Measurements from ENCODE around the gene RASGRF2.

The RASGRF2 gene

DNA sequence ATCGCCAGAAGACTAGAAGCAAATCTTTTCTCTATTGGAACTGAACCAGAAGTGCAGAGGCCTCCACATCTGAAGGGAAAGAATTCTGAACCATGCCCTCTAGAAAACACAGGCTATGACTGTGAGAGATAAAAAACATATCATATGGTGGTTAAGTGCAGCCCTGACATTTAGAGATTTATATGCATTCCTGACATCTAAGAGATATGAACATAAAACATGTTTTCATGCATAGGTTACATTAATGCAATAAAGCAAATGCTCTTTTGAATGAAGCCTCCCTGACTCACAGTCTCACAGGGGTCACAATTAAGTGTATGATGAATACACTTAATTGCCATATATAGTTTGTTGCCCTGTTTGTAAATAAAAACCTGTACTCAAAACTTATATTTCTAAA, 244.0 kb downstream of the RASGRF2 start:
- no peak for DNase-seq (ENCODE audit: low read depth, low spot score)

DNA sequence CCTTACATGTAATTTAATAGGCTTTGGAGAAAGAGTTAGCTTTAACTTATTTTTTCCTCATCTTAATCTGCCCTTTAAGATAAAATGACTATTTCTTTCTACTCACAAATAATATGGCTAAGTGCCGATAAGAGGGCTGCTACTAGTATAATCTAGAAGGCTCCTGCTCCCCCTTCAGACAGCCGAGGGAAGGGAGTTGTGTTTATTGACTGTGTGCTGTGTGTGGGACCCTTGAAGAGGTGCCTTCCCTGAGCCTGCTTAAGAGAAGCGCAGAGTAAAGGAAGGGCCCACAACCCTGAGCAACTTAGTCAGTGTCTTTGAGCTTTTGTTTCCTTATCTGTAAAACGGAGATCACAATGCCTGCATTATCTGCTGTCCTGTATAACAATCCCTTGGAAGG, 244.9 kb downstream of the RASGRF2 start:
- no peak for DNase-seq (ENCODE audit: low read depth, low spot score)

DNA sequence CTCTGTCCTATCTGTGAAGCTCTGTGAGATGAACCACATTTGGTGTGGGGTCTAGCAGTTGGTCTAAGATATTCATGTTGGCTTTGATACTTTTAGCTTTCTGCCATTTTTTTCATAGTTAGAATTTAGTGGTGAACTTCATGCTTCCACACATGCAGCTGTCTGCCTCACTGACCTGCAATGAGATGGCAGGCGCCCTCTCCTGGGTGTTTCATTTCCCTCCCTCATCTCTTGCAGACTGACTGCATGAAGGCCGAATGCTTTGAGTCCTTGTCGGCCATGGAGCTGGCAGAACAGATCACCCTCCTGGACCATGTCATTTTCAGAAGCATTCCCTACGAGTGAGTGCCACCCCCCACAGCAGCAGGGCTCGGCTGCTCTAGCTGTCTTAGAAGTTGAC, 246.8 kb downstream of the RASGRF2 start:
- DNase-seq (ENCODE audit: low read depth, low spot score) = no peak

DNA sequence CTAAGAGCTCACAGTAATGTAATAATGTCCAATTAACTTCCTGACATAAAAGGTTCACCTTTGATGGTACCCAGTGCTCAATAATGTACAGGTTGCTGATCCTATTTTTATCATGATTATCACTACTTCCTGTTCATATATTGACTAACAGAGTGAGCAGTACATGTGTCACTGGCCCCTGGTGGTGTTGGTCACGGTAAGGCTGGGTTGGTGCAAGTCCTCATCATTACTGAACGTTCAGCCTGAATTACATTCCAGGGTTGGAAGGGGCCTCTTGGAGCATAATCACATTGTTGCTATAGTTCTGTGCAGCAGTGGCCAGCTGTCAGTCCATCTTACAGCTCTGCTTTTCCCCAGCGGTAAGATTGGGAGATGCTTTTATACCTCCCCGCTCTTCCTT, 248.7 kb downstream of the RASGRF2 start:
- DNase-seq (ENCODE audit: low read depth, low spot score) = no peak

DNA sequence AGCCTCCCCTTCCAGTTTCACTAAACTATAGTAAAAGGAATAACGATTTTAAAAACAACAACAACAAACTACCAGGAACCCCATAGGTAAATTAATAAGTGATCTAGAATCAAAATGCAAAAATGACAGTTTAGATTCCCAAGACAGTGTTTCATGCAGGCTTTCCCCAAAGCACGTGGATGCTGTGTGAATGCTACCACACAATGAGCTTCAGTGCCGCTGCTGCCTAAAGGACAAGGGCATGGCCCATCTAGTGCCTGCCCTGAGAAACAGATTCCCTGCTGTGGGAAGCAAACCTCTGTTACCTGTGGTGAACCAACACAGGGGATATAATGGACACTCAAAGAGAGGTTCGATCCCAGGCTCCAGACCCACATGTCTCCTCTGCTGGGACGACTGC, 249.2 kb downstream of the RASGRF2 start:
- DNase-seq (ENCODE audit: low read depth, low spot score) = no peak

DNA sequence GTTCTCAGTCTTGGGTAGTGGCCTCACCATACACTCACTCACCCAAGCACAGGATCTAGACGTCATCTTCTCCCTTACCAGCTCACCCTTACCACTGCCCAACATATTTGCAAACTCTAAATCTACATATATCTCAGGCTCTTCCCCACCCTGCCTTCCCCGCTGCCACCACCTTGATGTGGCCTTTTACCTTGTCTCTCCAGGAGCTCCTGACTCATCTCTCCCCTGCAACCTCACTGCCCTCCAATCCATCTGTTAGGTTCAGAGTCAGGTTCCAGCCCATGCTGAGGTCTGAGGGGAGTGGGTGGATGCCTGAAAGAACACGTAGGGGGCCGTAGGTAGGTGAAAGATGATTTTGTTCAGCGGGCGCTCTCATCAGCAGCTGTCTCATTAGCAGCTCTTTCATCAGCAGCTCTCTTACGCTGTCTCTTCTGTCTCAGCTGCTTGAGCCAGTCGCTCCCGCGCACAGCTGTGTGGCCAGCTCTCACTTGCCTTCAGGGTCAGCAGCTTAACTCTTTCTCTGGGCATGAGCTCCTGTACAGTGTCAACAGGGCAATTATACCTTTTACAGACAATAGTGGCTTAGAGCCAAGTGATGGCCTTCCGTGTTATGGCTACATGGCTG, 249.8 kb downstream of the RASGRF2 start:
- no peak for DNase-seq (ENCODE audit: low read depth, low spot score)

DNA sequence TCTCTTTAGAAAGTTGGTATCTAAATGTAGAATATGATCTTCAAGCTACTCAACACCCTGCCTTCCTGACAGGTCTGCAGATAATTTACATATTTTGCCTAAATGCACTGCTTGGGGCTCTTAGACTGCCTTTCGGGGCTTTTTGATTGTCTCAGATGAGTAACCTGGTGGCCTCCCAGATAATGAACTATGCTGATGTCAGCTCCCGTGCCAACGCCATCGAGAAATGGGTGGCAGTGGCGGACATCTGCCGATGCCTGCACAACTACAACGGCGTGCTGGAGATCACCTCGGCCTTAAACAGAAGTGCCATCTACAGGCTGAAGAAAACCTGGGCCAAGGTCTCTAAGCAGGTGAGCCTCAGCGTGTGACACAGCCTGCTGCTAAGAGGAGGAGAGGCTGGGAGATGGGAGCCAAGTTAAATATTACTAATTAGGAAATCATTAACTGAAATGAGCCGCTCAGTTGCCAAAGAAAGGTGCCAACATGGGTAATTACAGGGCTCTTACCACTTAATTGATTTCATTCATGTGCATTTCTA, 252.1 kb downstream of the RASGRF2 start:
- no peak for DNase-seq (ENCODE audit: low read depth, low spot score)

DNA sequence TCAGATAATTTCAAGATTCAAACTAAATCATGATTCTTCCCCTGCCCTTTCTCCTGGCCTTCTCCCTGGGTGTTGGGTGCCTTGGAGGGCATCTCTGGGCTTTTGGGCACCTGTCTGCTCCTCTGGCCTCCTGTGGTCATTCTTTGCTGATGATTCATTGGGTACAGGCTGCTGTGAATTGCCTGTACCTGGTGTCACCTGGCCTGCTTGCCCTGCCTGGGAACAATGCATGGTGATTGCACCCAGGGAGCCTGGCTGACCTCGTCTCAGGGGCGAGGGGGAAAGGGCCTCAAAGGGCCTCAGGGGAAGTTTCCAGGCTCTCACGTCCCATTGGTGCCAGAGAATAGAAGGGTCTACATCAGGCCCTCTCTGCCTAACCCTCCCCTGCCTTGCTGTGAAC, 252.9 kb downstream of the RASGRF2 start:
- DNase-seq (ENCODE audit: low read depth, low spot score) = no peak

DNA sequence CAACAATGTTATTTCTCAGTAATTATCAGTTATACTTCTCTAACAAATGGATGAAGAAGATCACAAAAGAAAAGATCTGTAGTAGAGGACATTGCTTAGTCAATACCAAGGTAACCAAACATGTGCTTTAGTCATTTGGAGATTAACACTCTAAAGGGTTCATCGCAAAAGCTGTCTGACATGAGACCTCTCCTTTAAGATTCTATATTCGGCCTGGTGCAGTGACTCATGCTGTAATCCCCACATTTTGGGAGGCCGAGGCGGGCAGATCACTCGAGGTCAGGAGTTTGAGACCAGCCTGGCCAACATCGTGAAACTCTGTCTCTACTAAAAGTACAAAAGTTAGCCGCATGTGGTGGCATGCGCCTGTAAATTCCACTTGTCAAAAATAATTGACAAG, 254.7 kb downstream of the RASGRF2 start:
- DNase-seq (ENCODE audit: low read depth, low spot score) = no peak

DNA sequence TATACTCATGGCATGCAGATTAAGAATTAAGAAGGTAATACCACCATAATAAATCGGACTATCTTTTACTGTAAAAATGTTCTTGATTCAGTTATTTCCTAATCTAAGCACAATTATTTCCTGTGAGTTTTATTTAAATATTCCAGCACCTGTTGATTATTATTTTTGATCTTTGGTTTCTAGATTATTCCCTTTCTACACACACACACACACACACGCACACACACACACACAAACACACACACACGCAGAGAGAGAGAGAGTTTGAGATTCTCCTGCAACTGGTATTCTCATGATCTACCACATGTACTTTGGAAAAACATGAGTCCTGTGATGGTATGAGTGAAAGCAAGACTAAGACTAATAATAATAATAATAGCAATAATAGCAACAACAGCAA, 256.0 kb downstream of the RASGRF2 start:
- no peak for DNase-seq (ENCODE audit: low read depth, low spot score)

DNA sequence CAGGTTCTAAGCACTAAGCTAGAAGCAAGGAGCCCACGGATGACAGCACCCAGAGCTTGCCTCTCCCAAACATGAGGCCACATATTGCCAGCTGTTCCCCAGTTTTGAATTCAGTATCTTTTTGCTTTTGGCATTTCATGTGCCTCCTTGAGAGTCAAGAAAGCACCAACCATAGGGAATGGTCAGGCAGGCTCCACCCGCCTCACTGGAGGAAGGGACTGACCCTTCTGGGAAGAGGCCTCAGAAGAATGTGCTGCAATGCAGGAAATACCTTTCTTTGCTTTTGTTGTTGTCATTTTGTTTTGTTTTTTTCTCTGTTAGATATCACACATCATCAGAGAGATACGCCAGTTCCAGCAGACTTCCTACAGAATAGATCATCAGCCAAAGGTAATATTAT, 259.2 kb downstream of the RASGRF2 start:
- no peak for DNase-seq (ENCODE audit: low read depth, low spot score)

DNA sequence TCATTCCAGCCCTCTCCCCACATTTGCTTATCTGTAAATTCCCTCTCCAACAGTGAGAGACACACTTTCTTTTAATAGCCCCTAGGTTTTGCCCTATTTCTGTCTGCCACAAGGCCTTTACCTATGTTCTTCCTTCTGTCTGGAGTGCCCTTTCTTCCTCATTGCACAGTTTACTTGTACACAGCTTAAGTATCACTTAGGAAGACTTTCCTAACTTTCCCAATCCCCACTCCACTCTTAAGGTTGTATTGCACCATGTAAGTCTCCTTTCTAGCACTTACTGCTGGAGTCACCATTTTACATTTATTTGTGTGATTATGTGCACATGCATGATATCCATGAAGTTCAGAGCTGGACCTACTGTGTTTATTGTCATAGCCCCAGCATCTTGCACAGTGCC, 262.1 kb downstream of the RASGRF2 start:
- no peak for DNase-seq (ENCODE audit: low read depth, low spot score)

DNA sequence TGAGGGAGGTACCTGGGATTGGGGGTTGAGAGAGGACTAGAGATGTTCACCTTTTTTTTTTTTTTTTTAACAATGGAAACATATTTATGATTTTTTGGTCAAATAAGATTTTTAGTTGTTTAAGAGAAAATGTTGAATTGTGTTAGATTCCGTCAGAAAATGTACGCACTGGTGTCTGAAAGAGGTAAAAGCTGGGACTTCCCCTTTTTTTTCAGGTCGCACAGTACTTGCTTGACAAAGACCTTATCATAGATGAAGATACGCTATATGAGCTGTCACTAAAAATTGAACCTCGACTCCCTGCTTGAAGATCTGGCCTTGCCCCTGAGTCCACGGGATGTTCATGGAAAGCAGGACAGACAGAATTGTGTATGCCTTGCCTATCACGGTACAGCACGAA, 265.3 kb downstream of the RASGRF2 start:
- no peak for DNase-seq (ENCODE audit: low read depth, low spot score)

DNA sequence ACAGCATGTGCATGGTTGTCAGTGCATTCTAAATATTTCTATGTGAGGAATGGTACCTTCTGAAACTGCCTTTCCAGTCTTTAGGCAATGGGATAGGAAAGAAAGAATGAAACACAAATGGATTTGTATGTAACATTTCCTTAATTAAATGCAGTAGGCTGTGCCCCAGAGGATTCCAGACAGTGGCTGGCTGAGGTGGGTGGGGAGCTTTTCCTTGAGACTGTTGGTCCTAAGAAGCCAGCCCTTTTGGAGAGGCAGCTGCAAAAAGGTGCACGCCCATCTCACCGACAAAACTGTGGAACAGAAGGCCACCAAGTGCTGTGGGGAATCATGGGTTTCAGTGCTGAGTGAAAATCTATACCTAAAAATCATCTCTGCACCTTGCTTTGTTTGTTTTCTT, 266.1 kb downstream of the RASGRF2 start:
- no peak for DNase-seq (ENCODE audit: low read depth, low spot score)

DNA sequence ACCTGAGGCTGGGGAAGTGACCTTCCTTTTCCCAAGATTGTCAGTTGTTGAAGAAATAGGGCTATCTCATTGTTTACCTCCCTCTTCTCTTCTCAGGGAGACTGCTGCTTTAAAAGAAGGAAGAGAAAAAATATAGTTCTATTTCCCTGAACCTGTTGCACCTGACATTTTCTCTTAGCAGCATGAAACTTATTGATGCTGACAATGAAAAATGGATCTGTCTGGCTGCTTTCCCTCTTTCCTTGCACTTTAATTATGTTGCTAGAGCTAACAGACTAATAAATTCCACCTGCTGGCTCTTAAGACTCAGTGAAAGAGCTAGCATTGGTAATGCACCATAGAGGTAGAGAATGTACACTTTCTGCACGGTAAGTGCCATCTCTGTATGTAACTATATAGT, 266.8 kb downstream of the RASGRF2 start:
- no peak for DNase-seq (ENCODE audit: low read depth, low spot score)

DNA sequence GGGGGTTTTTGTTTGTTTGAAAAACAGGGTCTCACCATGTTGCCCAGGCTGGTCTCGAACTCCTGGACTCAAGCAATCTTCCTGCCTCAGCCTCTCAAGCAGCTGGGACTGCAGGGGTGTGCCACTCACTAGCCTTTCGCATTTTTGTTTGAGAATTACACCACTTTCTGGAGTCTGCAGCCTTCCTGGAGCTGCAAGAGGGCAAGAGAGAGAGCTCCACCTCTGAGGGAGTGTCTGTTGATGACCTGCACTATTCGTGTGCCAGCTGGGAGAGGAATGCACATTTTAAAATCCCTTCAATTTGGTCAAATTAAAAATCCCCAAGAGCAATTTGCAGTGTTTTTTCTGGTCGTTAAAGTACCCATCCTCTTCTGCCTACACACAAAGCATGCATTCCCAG, 267.9 kb downstream of the RASGRF2 start:
- no peak for DNase-seq (ENCODE audit: low read depth, low spot score)

DNA sequence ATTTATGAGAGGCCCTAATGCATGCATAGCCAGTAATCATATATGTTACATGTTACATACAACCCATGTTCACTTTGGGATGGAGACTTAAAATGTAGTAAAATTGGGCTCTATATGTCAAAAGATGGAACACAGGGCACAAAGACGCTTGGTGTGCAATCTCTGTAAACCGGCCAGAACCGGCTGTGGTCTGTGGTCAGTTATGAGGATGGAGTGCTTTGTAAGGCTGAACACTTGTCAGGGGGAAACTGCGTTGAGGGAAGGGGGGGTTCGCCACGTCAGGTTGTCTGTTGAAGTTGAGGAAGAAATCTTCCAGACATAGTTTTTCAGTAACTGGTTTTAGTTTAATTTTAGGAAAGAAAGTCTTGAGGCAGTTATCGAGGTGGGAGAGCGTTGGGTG, 270.3 kb downstream of the RASGRF2 start:
- no peak for DNase-seq (ENCODE audit: low read depth, low spot score)

DNA sequence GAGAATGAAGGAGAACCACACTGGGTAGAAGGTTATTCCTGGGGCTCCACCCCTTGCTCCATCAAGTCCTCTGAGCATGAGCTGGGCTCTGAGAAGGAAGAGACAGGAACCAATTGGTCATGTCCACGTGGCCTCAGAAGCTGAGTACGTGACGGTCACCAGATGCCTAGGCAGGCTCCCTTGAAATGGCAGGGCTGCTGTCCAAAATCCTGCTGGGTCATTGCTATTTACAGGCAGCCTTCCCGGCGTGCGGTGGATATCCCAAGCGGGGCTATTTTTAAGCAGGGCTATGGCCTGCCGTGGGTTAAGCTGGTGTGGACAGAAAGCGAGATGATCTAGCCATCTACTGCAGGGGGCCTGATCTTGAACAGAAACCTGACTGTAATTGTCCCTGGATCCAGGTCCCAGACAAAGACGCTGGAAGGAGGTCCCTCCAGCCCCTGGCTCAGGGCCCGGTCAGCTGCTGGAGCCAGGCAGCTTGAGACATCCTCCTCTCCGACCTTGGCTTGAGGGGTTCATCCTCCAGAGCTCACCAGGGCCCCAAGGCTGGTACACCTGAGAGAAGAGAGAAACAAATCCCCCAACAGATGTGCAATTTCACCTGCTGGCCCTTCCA, 272.4 kb downstream of the RASGRF2 start:
- no peak for DNase-seq (ENCODE audit: low read depth, low spot score)

DNA sequence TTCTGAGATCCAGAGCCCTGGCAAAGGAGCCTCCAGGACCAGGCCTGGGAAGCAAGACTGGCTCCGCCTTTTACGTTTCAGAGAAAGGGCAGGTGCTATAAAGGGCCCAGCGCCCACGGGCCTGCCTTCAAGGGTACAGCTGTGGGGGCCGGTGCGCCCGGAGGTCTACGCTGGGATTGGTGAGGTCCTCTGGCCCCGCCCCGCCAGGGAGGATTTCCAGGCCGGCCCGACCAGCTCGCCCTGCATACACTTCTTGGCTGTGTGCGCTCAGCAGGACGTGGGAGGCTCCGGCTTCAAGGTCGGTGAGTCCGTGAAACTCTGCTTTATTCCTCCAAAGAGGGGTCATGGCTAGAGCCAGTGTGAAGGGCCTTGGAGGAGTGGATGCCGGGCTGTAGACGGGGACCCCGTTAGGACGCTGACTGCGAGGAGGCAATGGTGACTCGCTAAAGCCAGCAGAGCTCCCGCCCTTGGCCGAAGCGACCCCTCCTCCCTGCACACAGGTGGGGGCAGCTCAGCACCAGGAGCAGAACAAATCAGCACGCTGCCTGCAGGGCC, 273.0 kb downstream of the RASGRF2 start, which contains the start of gene CKMT2:
CKMT2 (plus strand) TSS at position 243 of the 555 bp plus-strand sequence. CDS start 17,811 bp downstream, outside the sequence.
- no peak for DNase-seq (ENCODE audit: low read depth, low spot score)

DNA sequence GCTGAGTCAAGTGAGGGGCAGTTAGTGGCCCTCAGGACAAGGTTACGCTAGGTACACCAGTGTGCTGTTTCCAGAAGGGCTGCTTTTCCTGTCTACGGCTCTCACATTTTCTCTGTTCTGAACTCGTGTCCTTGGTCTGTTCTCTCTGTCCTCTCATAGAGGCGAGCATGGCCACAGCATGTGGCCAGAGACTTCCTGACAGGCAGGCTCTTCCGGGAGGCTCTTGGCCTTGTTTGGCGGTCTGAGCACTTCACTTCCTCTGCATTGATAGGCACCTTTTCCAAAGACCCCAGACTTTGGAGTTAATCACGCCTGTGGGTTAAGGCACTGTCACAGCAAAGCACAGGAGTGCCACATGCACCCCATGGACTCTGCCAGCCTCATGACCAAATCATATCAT, 274.1 kb downstream of the RASGRF2 start:
- DNase-seq (ENCODE audit: low read depth, low spot score) = no peak

DNA sequence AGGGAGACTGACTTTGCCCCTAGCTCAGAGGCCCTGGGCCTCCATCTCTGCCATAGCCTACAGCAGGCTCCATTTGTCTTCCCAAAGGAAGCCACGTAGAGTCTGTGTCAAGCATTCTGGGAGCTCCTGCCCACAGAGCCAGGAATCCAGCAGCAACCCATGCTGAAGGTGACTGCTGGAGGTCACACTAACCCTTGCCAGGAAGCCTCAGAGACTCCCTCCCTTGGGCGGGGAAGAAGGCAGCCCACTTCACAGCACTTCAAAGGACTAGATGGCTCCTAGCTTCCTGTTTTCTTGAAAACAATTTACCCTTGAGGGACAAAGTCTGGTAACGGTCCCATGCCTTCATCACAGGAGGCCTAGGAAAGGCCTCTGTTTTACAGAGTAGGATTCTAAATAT, 274.6 kb downstream of the RASGRF2 start:
- no peak for DNase-seq (ENCODE audit: low read depth, low spot score)

DNA sequence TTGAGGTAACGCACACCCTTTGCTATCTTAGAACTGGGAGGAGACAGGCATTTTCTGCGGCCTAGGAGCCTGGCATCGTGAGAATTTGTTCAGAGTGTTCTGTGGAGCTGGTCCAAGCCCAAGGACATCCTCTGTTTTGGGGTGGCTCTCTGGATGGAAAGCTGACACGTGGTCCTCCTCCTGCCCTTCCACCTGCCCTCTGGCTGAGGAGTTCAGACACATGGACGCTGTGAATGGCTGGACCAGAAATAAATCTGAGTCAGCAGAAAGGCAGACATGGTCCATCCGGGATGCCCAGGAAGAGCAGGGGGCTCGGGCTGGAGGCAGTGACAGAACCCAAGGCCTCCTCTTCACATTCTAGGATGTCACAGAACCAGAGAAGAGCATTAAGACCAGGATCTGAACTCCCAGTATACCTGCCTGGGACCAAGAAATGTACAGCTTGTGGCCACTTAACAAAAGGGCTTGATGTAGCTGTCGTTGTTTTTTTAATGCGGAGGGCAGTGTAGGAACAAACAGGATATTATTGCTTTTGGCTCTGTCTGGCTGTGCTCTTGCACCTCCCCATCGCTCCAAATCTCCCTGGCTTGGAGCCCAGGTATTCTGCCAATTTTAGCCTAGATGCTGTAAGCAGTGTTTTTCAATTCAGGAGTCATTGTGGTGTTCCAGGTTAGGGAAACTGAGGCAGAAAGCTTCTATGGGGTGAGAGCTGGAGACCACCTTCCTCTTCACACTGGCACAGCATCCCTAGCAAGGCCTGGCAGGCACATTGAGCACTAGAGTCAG, 275.3 kb downstream of the RASGRF2 start:
- no peak for DNase-seq (ENCODE audit: low read depth, low spot score)
